HG03045 (cell line): ENCODE data around the gene PARG.
"Not testable (repeated sequence)": the region's sequence is repeated elsewhere in the genome, so short reads cannot be mapped to it uniquely, and the experiment has no call there.

ENCODE experiments used
- ATAC-seq: cut with Tn5 transposase; IDR thresholded peaks from one replicate; pipeline ENCODE4 v1.9.1; 2021; ENCODE audit warnings: mild to moderate bottlenecking, moderate library complexity; ENCODE audit not compliant: unreplicated experiment

PARG gene

GRCh38 chr10:49908290-49909080 is 33.3 kb downstream of the PARG start:
- not testable (repeated sequence) for ATAC-seq

- ATAC-seq = not testable (repeated sequence)
Measured at GRCh38 chr10:49903829-49904228, 38.0 kb downstream of the PARG start.

- not testable (repeated sequence) for ATAC-seq
Measured at GRCh38 chr10:49900406-49900805, 41.4 kb downstream of the PARG start.

- not testable (repeated sequence) for ATAC-seq
Measured at GRCh38 chr10:49899999-49900398, 41.8 kb downstream of the PARG start.

- ATAC-seq = not testable (repeated sequence)
Measured at GRCh38 chr10:49890025-49890424, 51.8 kb downstream of the PARG start.

GRCh38 chr10:49884739-49885331 is 57.0 kb downstream of the PARG start:
- ATAC-seq = not testable (repeated sequence)

GRCh38 chr10:49883852-49884251 is 58.0 kb downstream of the PARG start:
- ATAC-seq = not testable (repeated sequence)

- not testable (repeated sequence) for ATAC-seq
Measured at GRCh38 chr10:49882327-49882726, 59.5 kb downstream of the PARG start.

- ATAC-seq = not testable (repeated sequence)
Measured at GRCh38 chr10:49872740-49873139, 69.1 kb downstream of the PARG start.

GRCh38 chr10:49871462-49871861 is 70.4 kb downstream of the PARG start:
- not testable (repeated sequence) for ATAC-seq

- ATAC-seq = not testable (repeated sequence)
Measured at GRCh38 chr10:49859933-49860332, 81.9 kb downstream of the PARG start.

GRCh38 chr10:49858697-49859382 is 83.0 kb downstream of the PARG start:
- not testable (repeated sequence) for ATAC-seq

- ATAC-seq = not testable (repeated sequence)
Measured at GRCh38 chr10:49849520-49849919, 92.3 kb downstream of the PARG start.

GRCh38 chr10:49844775-49845595 is 96.8 kb downstream of the PARG start:
- no peak for ATAC-seq

- not testable (repeated sequence) for ATAC-seq
Measured at GRCh38 chr10:49842333-49842628, 99.5 kb downstream of the PARG start.

- ATAC-seq = no peak
Measured at GRCh38 chr10:49841615-49842332, 100.1 kb downstream of the PARG start.

GRCh38 chr10:49837685-49838084 is 104.1 kb downstream of the PARG start:
- no peak for ATAC-seq

- ATAC-seq = no peak
Measured at GRCh38 chr10:49837051-49837478, 104.8 kb downstream of the PARG start.

- no peak for ATAC-seq
Measured at GRCh38 chr10:49834976-49835375, 106.9 kb downstream of the PARG start.

GRCh38 chr10:49834201-49834600 is 107.6 kb downstream of the PARG start:
- no peak for ATAC-seq
